Astrocyte (in vitro differentiated cells and primary cell): ENCODE measurements around the gene ELMO3. TPM values are rescaled to one million over a fixed set of nuclear protein-coding genes. Genes with fewer than 3 reads are reported as not detected.
A peak's percentile ranks its signal among the peaks of the same experiment; 100 is the strongest.

ENCODE experiments used
- DNase-seq: peaks from one replicate; pipeline ENCODE4 v3.0.0-alpha.2; 2010; ENCODE audit warnings: low read depth
- FAIRE-seq: peaks from 2 replicates; lab custom pipeline; 2011; peaks lifted over from hg19 to GRCh38; lab: Jason Lieb, UNC
- H2AFZ ChIP-seq: 2 replicates; pipeline ENCODE4 v1.6.0; 2012; ENCODE audit warnings: low read depth, low read length, inconsistent platforms
- H3K27ac ChIP-seq: 2 replicates; pipeline ENCODE4 v1.5.1; 2011; ENCODE audit warnings: low read depth, low read length, inconsistent platforms
- H3K27me3 ChIP-seq: 2 replicates; pipeline ENCODE4 v1.6.0; 2011; ENCODE audit warnings: low read length, inconsistent platforms; ENCODE audit not compliant: insufficient read depth
- H3K36me3 ChIP-seq: 2 replicates; pipeline ENCODE4 v1.5.1; 2011; ENCODE audit warnings: low read length, inconsistent platforms; ENCODE audit not compliant: insufficient read depth
- H3K4me1 ChIP-seq: 2 replicates; pipeline ENCODE4 v1.5.1; 2011; ENCODE audit warnings: low read length, inconsistent platforms; ENCODE audit not compliant: insufficient read depth
- H3K4me2 ChIP-seq: 2 replicates; pipeline ENCODE4 v1.6.0; 2012; ENCODE audit warnings: low read length, inconsistent platforms
- H3K4me3 ChIP-seq: 2 replicates; pipeline ENCODE4 v1.5.1; 2011; ENCODE audit warnings: low read depth, mild to moderate bottlenecking, low read length, inconsistent platforms; ENCODE audit not compliant: insufficient read depth
- H3K79me2 ChIP-seq: 2 replicates; pipeline ENCODE4 v1.6.0; 2012; ENCODE audit warnings: mild to moderate bottlenecking, low read length, inconsistent platforms; ENCODE audit not compliant: insufficient read depth
- H3K9ac ChIP-seq: 2 replicates; pipeline ENCODE4 v1.6.0; 2012; ENCODE audit warnings: mild to moderate bottlenecking, low read length, inconsistent platforms
- H3K9me3 ChIP-seq: 2 replicates; pipeline ENCODE4 v1.5.1; 2012; ENCODE audit warnings: low read depth, mild to moderate bottlenecking, low read length, inconsistent platforms; ENCODE audit not compliant: insufficient read depth
- H4K20me1 ChIP-seq: 2 replicates; pipeline ENCODE4 v1.6.0; 2012; ENCODE audit warnings: low read length, inconsistent platforms; ENCODE audit not compliant: insufficient read depth
- H3K27ac Mint-ChIP-seq: one replicate; pipeline ENCODE4 v1.8.0; 2021; ENCODE audit warnings: mild to moderate bottlenecking, mixed read lengths; ENCODE audit not compliant: unreplicated experiment
- H3K27me3 Mint-ChIP-seq: one replicate; pipeline ENCODE4 v1.8.0; 2021; ENCODE audit warnings: low read depth, mixed read lengths; ENCODE audit not compliant: unreplicated experiment
- H3K36me3 Mint-ChIP-seq: one replicate; pipeline ENCODE4 v1.8.0; 2021; ENCODE audit warnings: low read depth, mixed read lengths; ENCODE audit not compliant: unreplicated experiment
- H3K4me1 Mint-ChIP-seq: one replicate; pipeline ENCODE4 v1.8.0; 2021; ENCODE audit warnings: low read depth, mixed read lengths; ENCODE audit not compliant: unreplicated experiment
- H3K4me3 Mint-ChIP-seq: one replicate; pipeline ENCODE4 v1.8.0; 2021; ENCODE audit warnings: mild to moderate bottlenecking, moderate library complexity, mixed read lengths; ENCODE audit not compliant: unreplicated experiment
- H3K9me3 Mint-ChIP-seq: one replicate; pipeline ENCODE4 v1.8.0; 2021; ENCODE audit warnings: mild to moderate bottlenecking, mixed read lengths; ENCODE audit not compliant: unreplicated experiment
- CTCF ChIP-seq: IDR thresholded peaks from 2 replicates; pipeline ENCODE4 v1.5.1; 2011; ENCODE audit warnings: low read depth, mild to moderate bottlenecking, inconsistent platforms, low read length, moderate library complexity; ENCODE audit not compliant: insufficient read depth
- EZH2 ChIP-seq: IDR thresholded peaks from 2 replicates; pipeline ENCODE4 v1.6.1; 2012; ENCODE audit warnings: mild to moderate bottlenecking, low read length, inconsistent platforms; ENCODE audit not compliant: insufficient read depth
- total RNA-seq: library from RNA; stranded (reverse); gene quantifications from 2 replicates; pipeline ENCODE4 v1.2.1, GENCODE V29; 2021

Gene ELMO3
- total RNA-seq, 1 donor from 2014 or later, result 1.4 TPM

GRCh38 chr16:67163164-67163998 is 35.5 kb upstream of the ELMO3 start:
- Mint-ChIP-seq H3K4me1 (no peaks in the 10 kb centered on the region), H3K27me3 (peaks cover 56% of the 10 kb centered on the region), H3K4me3 (no peak overlapping the region), H3K36me3 (peaks cover 2% of the 10 kb centered on the region), H3K27ac (no peak overlapping the region), H3K9me3 (peaks cover 15% of the 10 kb centered on the region)
- H3K4me2 ChIP-seq, result peak overlapping the region; percentile 81
- H3K27ac ChIP-seq, result no peak overlapping the region
- peak; percentile 34 for DNase-seq
- no peak overlapping the region for H3K9ac ChIP-seq
- peaks cover 35% of the 10 kb centered on the region for H4K20me1 ChIP-seq
- TF ChIP-seq CTCF (no peak), EZH2 (peak; percentile 89)
- H3K9me3 ChIP-seq, result no peaks in the 10 kb centered on the region
- H3K27me3 ChIP-seq, result peaks cover 59% of the 10 kb centered on the region
- H3K79me2 ChIP-seq, result no peaks in the 10 kb centered on the region
- peak overlapping the region; percentile 48 for H3K4me3 ChIP-seq
- peaks cover 31% of the 10 kb centered on the region for H3K4me1 ChIP-seq
- H3K36me3 ChIP-seq, result no peaks in the 10 kb centered on the region
- H2AFZ ChIP-seq, result peak overlapping the region; percentile 55
- no peak for FAIRE-seq

- H3K4me1 Mint-ChIP-seq, result no peaks in the 10 kb centered on the region
- Histone ChIP-seq H3K4me3 (no peak overlapping the region), H2AFZ (no peak overlapping the region), H3K4me2 (peak overlapping the region; percentile 81), H3K4me1 (peaks cover 28% of the 10 kb centered on the region), H4K20me1 (peaks cover 31% of the 10 kb centered on the region), H3K27ac (no peak overlapping the region), H3K27me3 (peaks cover 66% of the 10 kb centered on the region), H3K79me2 (no peaks in the 10 kb centered on the region), H3K9ac (no peak overlapping the region), H3K36me3 (no peaks in the 10 kb centered on the region), H3K9me3 (no peaks in the 10 kb centered on the region)
- DNase-seq (no peak), FAIRE-seq (no peak)
- peaks cover 2% of the 10 kb centered on the region for H3K36me3 Mint-ChIP-seq
- H3K27ac Mint-ChIP-seq, result no peak overlapping the region
- no peak for TF ChIP-seq CTCF
- no peak for TF ChIP-seq EZH2
- peaks cover 53% of the 10 kb centered on the region for H3K27me3 Mint-ChIP-seq
- H3K9me3 Mint-ChIP-seq, result peaks cover 15% of the 10 kb centered on the region
- no peak overlapping the region for H3K4me3 Mint-ChIP-seq
Measured at GRCh38 chr16:67163999-67164558, 34.9 kb upstream of the ELMO3 start.
